Thyroid gland (tissue), 4 donors: Measurements from ENCODE around the gene NBAS.

Experiments used
- CTCF ChIP-seq, 6 experiments: fragments of 200-600 bp in 3 of 6; fragments of 450-650 bp in 3 of 6; sonication (generic) in 3 of 6; IDR thresholded peaks; one replicate each; pipeline ENCODE4 v1.5.1; 2016 to 2019; ENCODE audit warnings: antibody characterized with exemption in 6 of 6, mild to moderate bottlenecking in 2 of 6, inconsistent platforms in 1 of 6, moderate library complexity in 1 of 6
- POLR2A ChIP-seq, 2 donors: fragments of 450-650 bp; IDR thresholded peaks; one replicate each; pipeline ENCODE4 v1.6.1; 2017; ENCODE audit warnings: antibody characterized with exemption in 2 of 2, mild to moderate bottlenecking in 2 of 2, moderate library complexity in 1 of 2

GRCh38 chr2:15284614-15285013 is 276.5 kb downstream of the NBAS start:
- TF ChIP-seq CTCF (IDR thresholded peaks at IDR 0.05) (no peak), POLR2A (IDR thresholded peaks at IDR 0.05) (no peak)
